Skeletal muscle cell (primary cell): ENCODE data around the gene CCL11.
"Not testable (repeated sequence)": the region's sequence is repeated elsewhere in the genome, so short reads cannot be mapped to it uniquely, and the experiment has no call there.

Experiments
- DNase-seq: peaks from one replicate; pipeline ENCODE4 v3.0.0-alpha.2; 2010; ENCODE audit warnings: low read depth
- H3K4me3 ChIP-seq: 2 replicates; pipeline ENCODE4 v1.5.1; 2011; ENCODE audit warnings: low read depth, mild to moderate bottlenecking, control low read depth, low read length, moderate library complexity

The CCL11 gene

DNA sequence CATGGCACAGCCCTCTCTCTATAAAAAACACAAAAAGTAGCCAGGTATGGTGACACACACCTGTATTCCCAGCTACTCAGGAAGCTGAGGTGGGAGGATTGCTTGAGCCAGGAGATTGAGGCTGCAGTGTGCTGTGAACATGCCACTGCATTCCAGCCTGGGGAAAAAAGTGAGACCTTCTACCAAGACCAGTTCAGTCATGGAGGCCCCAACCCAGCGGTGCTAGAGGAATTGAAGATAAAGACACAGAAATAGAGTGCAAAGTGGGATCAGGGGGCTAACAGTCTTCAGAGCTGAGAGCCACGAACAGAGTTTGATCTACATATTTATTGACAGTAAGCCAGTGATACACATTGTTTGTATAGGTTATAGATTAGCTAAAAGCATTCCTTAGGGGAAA lies 18.1 kb downstream of the CCL11 start:
- H3K4me3 ChIP-seq = no peak overlapping the region
- DNase-seq = no peak

DNA sequence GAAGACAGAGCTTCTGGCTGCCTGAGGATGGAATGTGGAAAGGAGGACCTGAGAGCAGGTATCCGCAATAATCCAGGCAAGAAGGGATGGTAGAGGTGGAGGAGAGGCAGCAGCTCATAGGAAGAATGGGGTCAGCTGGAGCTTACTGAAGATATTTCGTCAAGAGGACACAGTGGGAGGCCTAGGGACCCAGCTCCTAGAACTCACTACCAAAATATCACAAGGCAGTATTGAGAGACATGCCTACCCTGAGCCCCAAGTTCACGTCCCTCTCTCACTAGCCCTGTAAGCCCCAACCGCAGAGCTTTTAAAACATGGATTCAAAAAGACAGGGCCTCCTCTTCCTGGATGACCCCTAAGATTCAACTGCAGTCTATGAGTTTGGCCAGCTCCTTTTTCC lies 19.5 kb downstream of the CCL11 start:
- no peak for DNase-seq
- no peak overlapping the region for H3K4me3 ChIP-seq

- no peak for DNase-seq
- H3K4me3 ChIP-seq = no peak overlapping the region
Measured at GRCh38 chr17:34305606-34306005, 20.1 kb downstream of the CCL11 start.

- peak; percentile 24 for DNase-seq
- H3K4me3 ChIP-seq = no peak overlapping the region
Measured at GRCh38 chr17:34306466-34306865, 20.9 kb downstream of the CCL11 start.

- DNase-seq = peak; percentile 25
Measured at GRCh38 chr17:34307110-34307509, 21.6 kb downstream of the CCL11 start.

DNA sequence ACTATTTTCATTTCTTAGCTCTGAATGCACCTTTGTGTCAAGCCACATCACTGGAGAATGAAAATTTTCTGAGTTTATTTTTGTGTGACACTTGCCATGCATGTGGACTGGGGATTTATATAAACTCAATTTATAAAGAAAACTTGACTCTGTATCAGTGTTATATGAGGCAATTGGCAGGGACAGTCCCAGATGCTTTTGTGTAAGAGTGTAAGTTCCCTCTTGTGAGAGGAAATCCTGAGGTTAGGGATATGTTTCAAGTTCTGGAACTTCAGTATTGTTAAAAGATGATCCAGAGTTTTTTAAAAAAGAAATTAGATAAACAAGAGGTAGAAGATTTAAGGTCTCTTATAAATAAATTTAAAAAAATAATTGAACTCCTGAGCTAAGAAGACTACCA lies 22.8 kb downstream of the CCL11 start:
- no peak for DNase-seq
- H3K4me3 ChIP-seq = no peak overlapping the region

More at GRCh38 chr17:34307110-34307509, 21.6 kb downstream of the CCL11 start:
- no peak overlapping the region for H3K4me3 ChIP-seq

- DNase-seq = no peak
- H3K4me3 ChIP-seq = no peak overlapping the region
Measured at GRCh38 chr17:34311291-34311690, 25.7 kb downstream of the CCL11 start.

DNA sequence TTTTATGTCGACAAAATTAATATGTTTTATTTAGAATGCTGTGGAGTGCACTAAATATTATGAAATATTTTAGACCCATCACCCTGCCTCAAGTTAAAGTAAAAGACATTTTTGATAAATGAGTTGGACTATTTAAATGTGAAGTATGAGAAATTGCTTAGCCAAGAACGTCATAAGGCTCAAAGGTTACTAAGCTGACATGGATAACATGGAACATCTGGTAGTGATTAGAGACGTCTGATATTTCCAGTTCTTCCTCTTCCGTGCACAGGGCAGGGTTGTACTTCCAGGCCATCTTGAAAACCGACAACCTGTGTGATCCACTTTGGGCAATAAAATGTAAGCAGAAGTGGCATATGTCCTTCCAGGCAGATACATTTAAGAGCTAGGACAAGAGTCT lies 26.5 kb downstream of the CCL11 start:
- DNase-seq = peak; percentile 27
- no peak overlapping the region for H3K4me3 ChIP-seq

DNA sequence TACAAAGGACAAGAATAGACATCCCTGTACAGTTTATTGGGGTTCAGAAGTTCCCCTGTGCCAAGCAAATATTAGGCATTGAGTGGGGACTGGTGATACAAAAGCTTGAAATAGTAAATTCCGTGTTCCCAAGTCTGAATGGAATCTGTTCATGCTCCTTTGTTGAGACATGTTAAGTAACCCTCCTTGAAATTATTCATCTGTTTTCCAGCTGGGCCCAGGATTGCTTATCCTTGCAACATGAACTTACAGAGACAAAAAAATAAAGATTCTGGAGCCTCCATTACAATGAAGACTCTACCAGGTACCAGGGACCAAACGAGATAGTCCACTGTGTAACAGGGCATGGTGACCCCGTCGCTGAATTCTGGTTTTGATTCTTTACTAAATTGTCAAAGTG lies 27.6 kb downstream of the CCL11 start:
- H3K4me3 ChIP-seq = no peak overlapping the region
- peak; percentile 7 for DNase-seq

GRCh38 chr17:34314279-34314678 lies 28.7 kb downstream of the CCL11 start:
- no peak overlapping the region for H3K4me3 ChIP-seq
- peak; percentile 66 for DNase-seq

- H3K4me3 ChIP-seq = no peak overlapping the region
- DNase-seq = no peak
Measured at GRCh38 chr17:34318474-34318873, 32.9 kb downstream of the CCL11 start.

DNA sequence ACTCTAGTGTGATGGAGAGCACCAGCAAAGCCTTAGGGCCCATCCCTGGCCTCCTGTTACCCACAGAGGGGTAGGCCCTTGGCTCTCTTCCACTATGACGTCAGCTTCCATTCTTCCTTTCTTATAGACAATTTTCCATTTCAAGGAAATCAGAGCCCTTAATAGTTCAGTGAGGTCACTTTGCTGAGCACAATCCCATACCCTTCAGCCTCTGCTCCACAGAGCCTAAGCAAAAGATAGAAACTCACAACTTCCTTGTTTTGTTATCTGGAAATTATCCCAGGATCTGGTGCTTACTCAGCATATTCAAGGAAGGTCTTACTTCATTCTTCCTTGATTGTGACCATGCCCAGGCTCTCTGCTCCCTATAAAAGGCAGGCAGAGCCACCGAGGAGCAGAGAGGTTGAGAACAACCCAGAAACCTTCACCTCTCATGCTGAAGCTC lies 33.5 kb downstream of the CCL11 start, which contains the start of gene CCL8:
TSS of gene CCL8 (plus strand) at position 397 of the 445 bp plus-strand sequence. CDS start 67 bp downstream, outside the sequence.
- H3K4me3 ChIP-seq = no peak within 1 kb of the TSS
- DNase-seq = no peak

GRCh38 chr17:34321964-34322363 lies 36.4 kb downstream of the CCL11 start:
- no peak for DNase-seq
- H3K4me3 ChIP-seq = no peak overlapping the region

DNA sequence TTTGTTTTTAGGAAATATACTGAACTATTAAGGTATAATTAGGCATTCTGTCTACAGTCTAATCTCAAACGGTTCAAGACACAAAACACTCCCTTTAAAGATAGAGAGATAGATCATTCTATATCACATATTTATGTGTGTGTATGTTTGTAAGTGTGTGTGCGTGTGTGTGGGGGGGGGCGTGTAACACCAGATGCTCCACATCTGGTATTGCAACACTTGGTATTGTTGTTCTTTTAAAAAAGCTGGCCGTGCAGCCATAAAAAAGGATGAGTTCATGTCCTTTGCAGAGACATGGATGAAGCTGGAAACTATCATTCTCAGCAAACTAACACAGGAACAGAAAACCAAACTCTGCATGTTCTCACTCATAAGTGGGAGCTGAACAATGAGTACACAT lies 42.0 kb downstream of the CCL11 start:
- H3K4me3 ChIP-seq = not testable (repeated sequence)
- peak; percentile 73 for DNase-seq

DNA sequence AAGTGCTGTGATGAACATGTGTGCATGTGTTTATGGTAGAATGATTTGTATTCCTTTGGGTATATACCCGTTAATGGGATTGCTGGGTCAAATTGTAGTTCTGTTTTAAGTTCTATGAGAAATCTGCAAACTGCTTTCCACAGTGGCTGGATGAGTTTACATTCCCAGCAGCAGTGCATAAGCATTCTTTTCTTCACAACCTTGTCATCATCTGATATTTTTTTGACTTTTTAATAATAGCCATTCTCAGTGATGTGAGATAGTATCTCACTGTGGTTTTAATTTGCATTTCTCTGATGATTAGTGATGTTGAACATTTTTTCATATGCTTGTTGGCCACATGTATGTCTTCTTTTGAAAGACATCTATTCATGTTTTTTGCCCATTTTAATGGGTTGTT lies 52.2 kb downstream of the CCL11 start:
- H3K4me3 ChIP-seq = no peak overlapping the region
- DNase-seq = no peak
